HG02943 (cell line): ENCODE measurements around the gene DFFB.
A peak's percentile ranks its signal among the peaks of the same experiment; 100 is the strongest.
"Not testable (repeated sequence)": the region's sequence is repeated elsewhere in the genome, so short reads cannot be mapped to it uniquely, and the experiment has no call there.

Source experiments
- ATAC-seq: cut with Tn5 transposase; IDR thresholded peaks from one replicate; pipeline ENCODE4 v1.9.1; 2021; ENCODE audit warnings: mild to moderate bottlenecking, low read depth, moderate library complexity; ENCODE audit not compliant: unreplicated experiment

Gene DFFB, protein sequence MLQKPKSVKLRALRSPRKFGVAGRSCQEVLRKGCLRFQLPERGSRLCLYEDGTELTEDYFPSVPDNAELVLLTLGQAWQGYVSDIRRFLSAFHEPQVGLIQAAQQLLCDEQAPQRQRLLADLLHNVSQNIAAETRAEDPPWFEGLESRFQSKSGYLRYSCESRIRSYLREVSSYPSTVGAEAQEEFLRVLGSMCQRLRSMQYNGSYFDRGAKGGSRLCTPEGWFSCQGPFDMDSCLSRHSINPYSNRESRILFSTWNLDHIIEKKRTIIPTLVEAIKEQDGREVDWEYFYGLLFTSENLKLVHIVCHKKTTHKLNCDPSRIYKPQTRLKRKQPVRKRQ

DNA sequence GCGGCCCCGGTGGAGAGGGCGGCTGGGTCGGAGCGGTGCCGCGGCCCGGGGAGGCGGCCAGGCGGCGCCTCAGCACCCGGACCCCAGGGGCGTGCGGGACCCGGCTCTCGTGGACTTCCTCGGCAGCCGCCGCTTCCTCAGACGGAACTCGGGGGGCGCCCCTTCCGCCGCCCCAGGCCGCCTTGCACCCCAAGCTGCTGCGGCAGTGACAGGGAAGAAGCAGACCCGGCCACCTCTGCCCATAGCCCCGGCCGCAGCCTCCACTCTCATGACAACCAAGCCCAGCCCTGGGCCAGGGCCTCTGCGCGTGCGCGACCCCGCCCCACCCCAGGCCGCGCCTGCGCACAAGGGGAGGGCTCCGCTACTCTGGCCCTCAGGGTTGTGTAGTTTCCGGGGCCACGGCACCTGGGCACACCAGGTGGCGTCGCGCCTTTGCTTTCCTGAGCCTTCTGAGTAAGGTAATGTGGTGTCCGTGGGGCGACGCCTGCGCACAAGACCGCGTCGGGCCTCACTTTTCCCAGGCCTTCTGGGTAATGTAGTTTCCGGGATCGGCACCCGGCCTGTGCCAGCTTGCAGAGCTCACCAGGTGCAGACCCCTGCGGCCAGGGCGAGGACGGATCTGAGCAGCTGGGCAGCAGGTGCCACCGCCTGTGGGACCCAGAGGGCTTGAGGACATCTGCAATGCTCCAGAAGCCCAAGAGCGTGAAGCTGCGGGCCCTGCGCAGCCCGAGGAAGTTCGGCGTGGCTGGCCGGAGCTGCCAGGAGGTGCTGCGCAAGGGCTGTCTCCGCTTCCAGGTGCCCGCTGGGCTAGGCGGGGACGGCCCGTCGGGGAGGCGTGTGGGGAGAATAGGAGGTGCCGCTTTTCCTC is at the start of gene DFFB, which contains the start of gene CEP104:
DFFB (plus strand) TSS at position 554 of the 868 bp plus-strand sequence; CDS start at position 682, 128 bp downstream.
CEP104 (minus strand) TSS at position 289 of the 868 bp plus-strand sequence. CDS start 4,804 bp downstream, outside the sequence.
- ATAC-seq: peak; percentile 94

DNA sequence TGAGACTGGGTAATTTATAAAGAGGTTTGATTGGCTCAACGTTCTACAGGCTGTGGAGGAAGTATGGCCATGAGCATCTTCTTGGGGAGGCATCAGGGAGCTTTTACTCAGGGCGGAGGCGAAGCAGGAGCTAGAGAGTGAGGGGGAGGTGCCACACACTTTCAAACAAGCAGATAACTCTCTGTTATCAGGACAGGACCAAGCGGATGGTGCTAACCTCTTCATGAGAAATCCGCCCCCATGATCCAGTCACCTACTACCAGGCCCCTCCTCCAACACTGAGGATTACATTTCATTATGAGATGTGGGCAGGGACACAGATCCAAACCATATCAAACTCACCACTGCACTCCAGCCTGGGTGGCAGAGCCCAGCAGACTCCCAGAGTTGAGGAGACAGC is 49.5 kb upstream of the DFFB start:
- ATAC-seq: no peak

DNA sequence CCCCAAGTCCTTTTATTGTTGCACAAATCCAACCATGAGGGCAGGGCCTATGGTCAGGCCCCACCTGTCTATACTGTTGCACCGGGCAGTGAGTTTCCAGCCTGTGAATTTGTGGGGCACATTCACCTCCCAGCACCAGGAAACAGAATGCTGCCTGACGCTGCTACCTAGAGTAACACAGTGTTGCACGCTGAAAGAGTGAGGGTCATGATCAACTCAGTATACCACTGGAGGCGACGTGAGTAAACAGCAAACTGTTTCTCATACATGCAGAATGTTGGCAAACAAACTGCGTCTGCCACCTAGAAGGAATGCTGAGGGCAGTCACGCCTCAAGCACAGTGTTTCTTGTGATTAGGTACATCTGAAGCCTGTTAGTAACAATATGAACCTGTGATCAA is 47.6 kb upstream of the DFFB start:
- no peak for ATAC-seq

DNA sequence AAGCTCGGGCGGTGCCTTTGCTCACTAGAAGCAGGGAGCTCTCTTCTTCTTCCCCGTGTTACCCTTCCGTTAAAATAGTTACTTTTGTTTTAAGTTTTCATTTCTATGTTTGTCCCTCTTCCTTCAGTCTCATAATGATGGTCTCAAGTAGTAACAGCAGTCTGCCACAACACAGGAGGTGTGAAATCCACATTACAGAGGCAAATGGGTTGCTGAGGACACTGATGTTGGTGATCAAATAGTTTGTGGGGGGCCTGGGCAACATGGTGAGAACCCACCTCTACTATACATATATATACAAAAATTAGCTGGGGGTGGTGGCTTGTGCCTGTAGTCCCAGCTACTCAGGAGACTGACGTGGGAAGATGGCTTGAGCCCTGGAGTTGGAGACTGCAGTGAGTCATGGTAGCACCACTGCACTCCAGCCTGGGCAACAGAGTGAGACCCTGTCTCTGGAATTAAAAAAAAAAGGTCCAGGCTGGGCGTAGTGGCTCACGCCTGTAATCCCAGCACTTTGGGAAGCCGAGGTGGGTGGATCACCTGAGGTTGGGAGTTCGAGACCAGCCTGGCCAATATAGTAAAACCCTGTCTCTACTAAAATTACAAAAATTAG is 47.0 kb upstream of the DFFB start:
- not testable (repeated sequence) for ATAC-seq

DNA sequence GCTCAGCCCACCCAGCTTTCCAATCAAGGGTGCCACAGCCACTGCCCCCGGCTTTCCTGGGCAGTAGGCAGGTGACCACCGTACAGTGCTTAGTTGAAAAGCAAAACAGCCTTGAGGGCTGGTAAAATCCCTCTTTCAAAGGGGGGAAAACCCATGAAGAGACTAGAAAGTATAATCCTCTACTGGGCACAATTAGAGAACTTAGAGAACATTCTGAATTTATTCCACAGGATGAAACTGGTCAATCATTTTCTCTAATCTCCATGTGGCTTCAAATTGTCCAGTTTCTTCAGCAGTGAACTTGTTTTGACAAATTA is 45.7 kb upstream of the DFFB start:
- no peak for ATAC-seq

DNA sequence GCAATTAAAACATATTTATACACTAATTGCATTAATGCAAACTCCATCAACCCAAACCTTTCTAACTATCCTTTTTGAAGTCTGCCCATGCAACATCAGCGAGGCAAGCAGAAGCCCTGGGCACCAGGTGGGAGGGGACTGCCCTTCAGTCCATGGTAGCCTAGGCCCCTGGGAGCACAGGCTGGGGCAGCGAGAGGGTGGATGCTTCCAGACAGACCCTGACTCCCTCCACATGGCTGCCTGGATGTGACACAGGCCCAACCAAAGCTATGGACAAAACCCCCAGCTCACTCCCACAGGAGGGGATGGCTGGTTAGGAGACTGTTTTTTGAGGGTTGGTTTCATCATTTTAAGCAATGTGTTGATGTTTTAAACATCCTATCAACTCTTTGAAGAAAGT is 43.2 kb upstream of the DFFB start:
- ATAC-seq: no peak

DNA sequence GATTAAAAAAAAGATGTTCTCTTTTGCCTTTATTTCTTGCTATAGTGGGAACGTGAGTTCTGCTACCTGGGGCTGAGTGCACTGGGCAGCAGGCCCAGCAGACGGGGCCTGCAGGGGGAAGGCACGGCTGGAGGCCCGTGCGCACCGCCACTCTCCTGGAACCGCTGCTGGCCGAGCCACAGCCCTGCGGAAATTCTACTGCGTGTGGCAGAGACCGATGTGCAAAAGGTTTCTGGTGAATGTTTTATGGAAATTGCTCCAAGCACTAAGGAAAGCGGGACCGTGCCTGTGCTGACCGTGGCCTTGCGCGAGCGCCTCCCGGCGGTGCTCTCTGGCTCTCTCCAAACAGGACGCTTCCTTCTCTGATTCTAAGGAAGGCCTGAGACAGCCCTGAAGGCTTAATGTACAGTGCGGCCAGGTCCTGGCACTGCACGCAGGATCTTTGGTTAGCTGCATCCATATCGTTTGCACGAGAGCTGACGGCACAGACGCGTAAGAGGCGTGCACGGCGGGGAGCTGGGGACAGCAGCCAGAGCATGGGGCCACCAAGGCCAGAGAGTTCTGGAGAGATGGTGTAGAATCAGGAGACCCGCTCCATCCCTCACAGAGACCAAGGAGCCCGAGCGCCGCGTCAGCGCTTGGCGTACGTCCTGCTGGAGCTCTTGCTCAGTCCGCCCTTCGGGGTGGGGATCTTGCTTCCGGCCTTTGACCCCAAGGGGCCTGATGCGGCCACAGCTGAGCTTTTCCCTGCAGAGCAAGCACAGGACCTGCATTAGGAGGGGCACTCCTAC is 42.3 kb upstream of the DFFB start:
- no peak for ATAC-seq

DNA sequence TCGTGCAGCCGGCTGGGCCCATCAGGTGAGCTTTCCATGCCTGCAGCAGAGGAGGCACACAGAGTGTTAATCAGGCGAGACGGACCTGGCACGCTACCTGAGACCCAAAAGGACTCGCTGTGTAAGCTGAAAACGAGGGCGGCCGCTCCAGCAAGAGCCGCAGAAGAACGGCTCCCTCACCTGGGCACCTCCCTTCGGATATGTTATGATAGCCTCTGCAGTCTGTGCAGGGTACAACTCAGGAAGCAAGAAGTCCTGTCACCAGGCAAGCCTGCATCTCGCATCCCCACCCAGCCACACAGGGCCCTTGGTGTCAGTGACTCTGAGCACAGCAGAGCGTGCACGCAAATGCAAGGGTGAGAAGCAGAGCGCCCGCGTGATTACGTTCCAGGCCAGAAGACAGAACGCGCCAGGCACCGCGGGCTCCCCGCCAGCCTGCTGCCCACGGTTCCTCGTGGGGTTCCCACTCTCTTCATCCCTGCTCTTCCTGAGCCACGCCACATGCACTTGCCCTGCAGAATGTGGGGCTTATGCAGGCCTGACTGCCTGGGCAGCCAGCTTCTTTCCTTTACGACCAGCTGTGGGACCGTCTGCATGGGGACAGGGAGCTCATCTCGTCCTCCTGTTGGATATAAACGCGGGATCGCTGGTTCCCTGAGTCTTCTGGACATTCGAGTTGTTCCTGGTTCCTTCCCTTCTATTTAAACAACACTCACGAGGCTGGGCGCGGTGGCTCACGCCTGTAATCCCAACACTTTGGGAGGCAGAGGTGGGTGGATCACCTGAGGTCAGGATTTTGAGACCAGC is 40.7 kb upstream of the DFFB start:
- ATAC-seq: no peak

DNA sequence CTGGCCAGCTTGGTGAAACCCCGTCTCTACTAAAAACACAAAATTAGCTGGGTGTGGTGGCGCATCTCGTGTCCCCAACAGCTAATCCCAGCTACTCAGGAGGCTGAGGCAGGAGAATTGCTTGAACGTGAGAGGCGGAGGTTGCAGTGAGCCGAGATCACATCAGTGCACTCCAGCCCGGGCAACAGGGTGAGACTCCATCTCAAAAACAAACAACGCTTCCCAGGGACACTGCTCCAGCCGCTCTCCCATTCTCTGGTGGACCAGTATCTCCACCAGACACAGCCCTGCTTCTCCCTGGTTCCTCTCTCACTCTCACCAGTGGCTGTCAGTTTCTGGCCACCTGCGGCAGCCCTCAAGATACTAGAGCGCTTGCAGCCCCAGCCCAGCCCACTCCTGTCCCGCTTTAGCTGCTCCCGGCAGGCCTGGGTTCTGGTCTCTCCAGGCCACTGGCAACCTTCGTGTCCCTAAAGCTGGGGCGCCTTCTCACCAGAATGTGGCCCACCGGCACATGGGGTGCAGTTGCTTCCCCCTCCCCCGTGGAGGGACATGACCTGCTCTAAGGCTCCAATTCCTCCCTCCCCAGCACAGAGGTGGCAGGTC is 40.0 kb upstream of the DFFB start:
- no peak for ATAC-seq

DNA sequence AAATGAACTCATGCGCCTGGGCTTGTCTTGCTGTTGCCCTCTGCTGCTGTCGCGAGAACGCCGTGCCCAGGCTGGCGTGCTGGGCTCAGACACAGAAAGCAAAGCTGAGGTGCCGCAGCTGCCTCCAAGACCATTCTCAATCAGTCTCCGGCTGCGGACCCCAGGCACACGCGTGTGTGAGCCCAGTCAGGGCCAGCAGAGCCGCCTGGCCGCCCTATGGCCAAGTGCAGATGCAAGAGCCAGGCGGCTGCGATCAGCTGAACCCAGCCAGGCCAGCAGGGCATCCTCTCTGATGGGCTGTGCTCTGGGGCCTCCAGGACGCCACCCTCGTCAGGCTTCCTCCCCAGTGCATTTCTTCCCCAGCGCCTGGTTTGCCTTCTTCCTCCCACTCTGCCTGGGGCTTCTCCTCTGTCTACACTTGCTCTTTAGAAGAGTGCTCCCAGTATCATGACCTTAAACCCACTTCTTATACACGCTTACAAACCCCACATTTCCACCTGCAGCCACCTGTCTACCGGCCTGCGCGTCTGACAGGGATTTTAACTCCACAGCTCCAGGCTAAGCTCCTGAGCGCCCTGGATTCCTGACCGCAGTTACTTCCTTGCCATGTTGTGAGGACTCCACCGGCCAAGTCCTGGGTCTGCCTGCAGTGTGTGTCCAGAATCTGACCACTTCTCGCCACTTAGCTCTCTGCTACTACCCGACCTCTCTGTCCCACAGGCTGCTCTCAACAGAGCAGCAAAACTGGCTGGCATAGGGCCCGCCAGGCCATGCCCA is 39.3 kb upstream of the DFFB start:
- ATAC-seq: no peak

DNA sequence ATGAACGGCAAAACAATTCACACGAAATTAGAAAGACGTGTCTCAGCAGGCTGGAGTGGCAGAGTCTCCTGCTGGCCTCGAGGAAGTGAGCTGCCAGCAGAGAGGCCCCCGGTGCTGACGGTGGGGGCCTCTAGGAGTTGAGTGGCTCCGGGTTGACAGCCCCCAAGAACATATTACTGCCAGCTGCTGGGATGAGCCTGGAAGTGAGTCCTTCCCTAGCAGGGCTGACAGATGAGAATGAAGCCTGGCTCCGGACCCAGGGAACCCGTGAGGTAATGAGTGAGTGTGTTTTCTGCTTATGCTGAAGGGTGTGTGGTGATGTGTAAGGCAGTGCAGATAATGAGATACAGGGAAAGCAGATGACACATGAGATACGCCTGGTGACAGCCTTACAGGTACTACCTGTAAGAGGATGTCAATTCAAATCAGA is 37.5 kb upstream of the DFFB start:
- no peak for ATAC-seq

DNA sequence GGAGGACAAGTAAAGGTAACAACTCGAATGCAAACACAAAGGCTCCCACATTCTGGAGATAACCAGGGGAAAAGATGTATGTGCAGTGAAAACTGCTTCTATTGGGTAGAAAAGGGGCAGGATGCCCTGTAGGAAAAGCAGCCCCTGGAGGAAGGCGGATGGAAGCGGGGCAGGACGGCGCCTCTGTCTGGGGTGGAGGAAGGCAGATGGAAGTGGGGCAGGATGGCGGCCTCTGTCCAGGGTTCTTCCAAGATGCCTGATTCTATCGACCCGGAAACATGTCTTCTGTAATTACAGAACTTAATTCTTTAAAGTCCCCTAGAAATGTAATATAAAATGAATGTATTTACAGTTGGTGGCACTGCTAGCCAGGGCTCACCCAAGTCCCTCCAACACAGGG is 37.0 kb upstream of the DFFB start:
- no peak for ATAC-seq

DNA sequence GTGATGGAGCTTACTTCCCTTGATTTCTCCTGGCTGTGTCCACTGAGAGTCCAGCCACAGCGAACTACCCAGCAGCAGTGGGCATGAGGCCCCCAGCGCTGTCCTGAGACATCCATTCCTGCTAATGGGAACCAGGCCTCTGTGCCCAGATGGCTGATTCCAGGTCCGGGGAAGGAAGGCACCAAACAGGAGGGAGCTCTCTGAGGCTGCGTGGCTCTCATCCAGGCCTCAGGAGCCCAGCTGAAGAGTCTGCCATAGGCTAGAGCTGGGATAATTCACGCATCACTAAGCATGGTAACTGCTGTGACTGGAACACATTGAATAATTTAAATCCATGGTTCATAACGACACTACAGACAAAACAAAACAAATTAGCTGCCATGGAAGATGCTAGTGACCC is 36.3 kb upstream of the DFFB start:
- no peak for ATAC-seq

DNA sequence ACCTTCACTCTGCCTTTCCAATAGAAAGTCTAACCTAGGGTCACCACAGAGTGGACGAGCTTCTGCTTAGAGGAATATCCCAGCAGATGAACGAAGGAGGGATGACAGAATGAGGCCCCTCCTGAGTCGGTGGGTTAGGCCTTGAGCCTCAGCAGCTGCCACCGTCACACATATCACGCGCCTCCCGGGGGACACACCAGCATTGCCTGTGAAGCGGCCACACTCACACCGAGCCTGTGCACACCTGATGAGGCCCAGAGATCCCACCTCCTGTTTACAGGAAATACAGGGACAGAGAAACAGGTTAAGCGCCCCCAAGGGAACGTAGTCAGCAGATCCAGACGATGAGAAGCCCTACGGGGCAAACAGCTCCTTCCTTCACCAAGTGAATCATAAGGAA is 35.8 kb upstream of the DFFB start:
- ATAC-seq: no peak

DNA sequence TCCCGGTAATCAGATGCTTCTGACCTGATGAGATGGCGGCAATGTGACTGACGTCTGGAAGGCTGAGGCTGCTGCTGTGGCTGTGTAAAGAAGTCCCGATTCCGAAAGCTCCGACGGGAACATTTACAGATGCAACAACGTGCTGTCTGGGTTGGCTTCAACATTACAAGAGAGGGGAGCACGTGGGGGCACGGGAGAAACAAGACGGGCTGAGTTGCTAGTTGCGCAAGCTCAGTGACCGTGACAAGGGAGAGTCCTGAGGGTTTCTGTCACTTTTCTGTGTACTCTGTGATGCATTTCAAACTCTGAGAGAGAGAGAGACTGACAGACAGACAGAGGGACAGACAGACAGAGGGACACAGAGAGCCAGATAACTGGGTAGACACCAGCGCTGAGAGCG is 35.4 kb upstream of the DFFB start:
- ATAC-seq: no peak

DNA sequence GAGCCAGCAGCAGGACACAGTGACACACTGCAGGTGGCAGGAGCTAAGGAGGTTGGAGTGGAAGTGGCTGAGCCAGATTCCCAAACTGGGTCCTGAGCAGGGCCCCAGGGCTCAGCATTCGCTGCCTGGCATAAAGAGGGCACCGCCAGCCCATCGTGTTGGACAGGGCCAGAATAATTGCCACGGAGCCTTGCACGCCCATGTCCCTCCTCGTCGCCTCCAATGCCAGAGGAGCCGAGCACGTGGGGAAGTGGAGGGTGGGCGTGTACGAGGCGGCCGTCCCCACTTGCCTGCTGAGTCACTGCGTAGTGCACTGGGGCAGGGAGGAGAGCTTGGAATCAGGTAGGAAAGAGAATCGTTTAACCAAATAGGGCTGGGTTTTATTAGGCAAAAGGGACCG is 34.9 kb upstream of the DFFB start:
- no peak for ATAC-seq

DNA sequence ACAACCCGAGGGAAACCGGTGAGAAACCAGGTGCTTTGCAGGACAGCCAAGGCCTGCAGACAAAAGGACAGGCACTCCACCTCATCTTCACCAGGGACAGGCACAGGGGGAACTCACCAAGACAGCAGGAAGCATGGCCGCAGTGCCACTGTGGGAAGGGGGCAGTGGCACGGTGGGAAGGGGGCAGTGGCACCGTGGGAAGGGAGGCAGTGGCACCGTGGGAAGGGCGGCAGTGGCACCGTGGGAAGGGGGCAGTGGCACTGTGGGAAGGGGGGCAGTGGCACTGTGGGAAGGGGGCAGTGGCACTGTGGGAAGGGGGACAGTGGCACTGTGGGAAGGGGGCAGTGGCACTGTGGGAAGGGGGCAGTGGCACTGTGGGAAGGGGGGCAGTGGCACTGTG is 32.6 kb upstream of the DFFB start:
- no peak for ATAC-seq

DNA sequence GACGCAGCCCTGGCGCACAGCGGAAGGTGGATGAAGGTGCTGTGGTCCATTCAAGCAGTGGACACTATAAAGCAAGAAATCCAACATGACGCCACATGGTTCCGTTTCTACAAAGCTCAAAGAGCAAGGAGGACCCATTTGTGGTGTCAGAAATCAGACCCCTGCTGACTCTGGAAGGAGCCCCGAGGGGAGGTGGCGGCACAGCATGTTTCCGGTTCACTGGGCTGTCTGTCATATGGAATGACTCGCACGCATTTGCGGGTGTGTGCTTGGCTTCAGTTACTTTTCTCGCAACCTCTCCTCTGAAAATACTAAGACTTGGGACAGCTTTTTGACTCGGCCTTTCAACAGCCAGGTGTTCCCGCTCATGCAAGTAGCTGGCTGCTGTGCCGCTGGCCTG is 31.9 kb upstream of the DFFB start:
- ATAC-seq: no peak
